Fibroblast of lung (primary cell): ENCODE measurements around the gene ARRB2. TPM values are rescaled to one million over a fixed set of nuclear protein-coding genes. Genes with fewer than 3 reads are reported as not detected.
"Not testable (repeated sequence)": the region's sequence is repeated elsewhere in the genome, so short reads cannot be mapped to it uniquely, and the experiment has no call there.

Experiments
- DNase-seq, 2 donors: peaks; one replicate each; pipeline versions ENCODE4 v3.0.0 to v3.0.0-alpha.2; 2010; ENCODE audit warnings: low read depth in 2 of 2
- H2AFZ ChIP-seq: 2 replicates; pipeline ENCODE4 v1.5.1; 2012; ENCODE audit warnings: low read length, control low read depth, inconsistent platforms
- H3K27ac ChIP-seq: 2 replicates; pipeline ENCODE4 v1.5.1; 2011; ENCODE audit warnings: low read length, control low read depth; ENCODE audit not compliant: insufficient read depth
- H3K27me3 ChIP-seq: 2 replicates; pipeline ENCODE4 v1.5.1; 2011; ENCODE audit warnings: mild to moderate bottlenecking, low read length; ENCODE audit not compliant: control insufficient read depth, insufficient read depth
- H3K36me3 ChIP-seq: 2 replicates; pipeline ENCODE4 v1.5.1; 2011; ENCODE audit warnings: low read length; ENCODE audit not compliant: control insufficient read depth, insufficient read depth
- H3K4me1 ChIP-seq: 2 replicates; pipeline ENCODE4 v1.5.1; 2011; ENCODE audit warnings: low read length; ENCODE audit not compliant: control insufficient read depth, insufficient read depth; ENCODE audit errors: extremely low read depth
- H3K4me2 ChIP-seq: 2 replicates; pipeline ENCODE4 v1.5.1; 2011; ENCODE audit warnings: low read length, control low read depth; ENCODE audit not compliant: insufficient read depth; ENCODE audit errors: extremely low read depth
- H3K4me3 ChIP-seq, 4 experiments: fragments of 200-600 bp in 1 of 4; sonication (generic) in 1 of 4; replicated peaks in 1 of 4; 2 replicates each; pipeline ENCODE4 v1.5.1; 2011 to 2016; ENCODE audit warnings: low read length in 4 of 4, low read depth in 3 of 4, mild to moderate bottlenecking in 3 of 4, control low read depth in 2 of 4, inconsistent platforms in 1 of 4, mixed read lengths in 1 of 4; ENCODE audit not compliant: insufficient read depth in 1 of 4; ENCODE audit errors: control extremely low read depth in 1 of 4
- H3K79me2 ChIP-seq: 2 replicates; pipeline ENCODE4 v1.5.1; 2012; ENCODE audit warnings: mild to moderate bottlenecking, low read length, inconsistent platforms; ENCODE audit not compliant: control insufficient read depth, insufficient read depth
- H3K9ac ChIP-seq: 2 replicates; pipeline ENCODE4 v1.5.1; 2011; ENCODE audit warnings: mild to moderate bottlenecking, low read length, control low read depth; ENCODE audit not compliant: insufficient read depth
- H3K9me3 ChIP-seq: 2 replicates; pipeline ENCODE4 v1.5.1; 2012; ENCODE audit warnings: low read depth, low read length; ENCODE audit not compliant: control insufficient read depth, insufficient read depth
- H4K20me1 ChIP-seq: 2 replicates; pipeline ENCODE4 v1.5.1; 2011; ENCODE audit warnings: low read length; ENCODE audit not compliant: control insufficient read depth, insufficient read depth; ENCODE audit errors: extremely low read depth
- CTCF ChIP-seq, 2 donors: IDR thresholded peaks in 1 of 2; conservative IDR thresholded peaks in 1 of 2; 1 replicate in 1 of 2; 2 replicates in 1 of 2; pipeline ENCODE4 v1.5.1; 2011 to 2012; ENCODE audit warnings: low read length in 2 of 2, control low read depth in 1 of 2, inconsistent platforms in 1 of 2, low read depth in 1 of 2, mild to moderate bottlenecking in 1 of 2
- EZH2 ChIP-seq: IDR thresholded peaks from 2 replicates; pipeline ENCODE4 v1.5.1; 2012; ENCODE audit warnings: low read length, control low read depth, mild to moderate bottlenecking; ENCODE audit errors: missing control alignments
- polyA plus RNA-seq, 2 donors: library from polyadenylated mRNA; depleted of rRNA in 1 of 2; stranded (reverse) in 1 of 2; unstranded in 1 of 2; fragments of >200 nt; gene quantifications; 2 replicates each; pipeline ENCODE4 v1.2.1, GENCODE V29; 2011 to 2012; ENCODE audit warnings: missing spikeins in 1 of 2
- total RNA-seq: library from RNA; depleted of rRNA; stranded (reverse); fragments of >200 nt; gene quantifications from 2 replicates; pipeline ENCODE4 v1.2.1, GENCODE V29; 2014

ARRB2 gene
- total and polyA plus RNA-seq, 2 donors (not counting 1 experiment from before 2014, with no cell fraction given), result 2.8 to 4.6 TPM

- H3K79me2 ChIP-seq, result peaks cover 12% of the 10 kb centered on the region
- H2AFZ ChIP-seq, result peak overlapping the region; percentile 60
- no peak for DNase-seq
- H3K9ac ChIP-seq, result peak overlapping the region; percentile 87
- H3K4me3 ChIP-seq, result peak overlapping the region; percentile 85 to 98 (median 90)
- H3K4me1 ChIP-seq, result peaks cover 6% of the 10 kb centered on the region
- no peaks in the 10 kb centered on the region for H3K9me3 ChIP-seq
- no peaks in the 10 kb centered on the region for H3K27me3 ChIP-seq
- H4K20me1 ChIP-seq, result no peaks in the 10 kb centered on the region
- peak overlapping the region; percentile 57 for H3K4me2 ChIP-seq
- H3K36me3 ChIP-seq, result no peaks in the 10 kb centered on the region
- H3K27ac ChIP-seq, result peak overlapping the region; percentile 80
- TF ChIP-seq CTCF (conservative IDR thresholded peaks at IDR 0.05 in 1 of 2, IDR thresholded peaks at IDR 0.05 in 1 of 2; ENCODE audit: low read depth in 1 of 2, low read length in 2 of 2) (no peak), EZH2 (no peak)
These were observed 7.1 kb upstream of the ARRB2 start for GRCh38 chr17:4703330-4703691.

GRCh38 chr17:4704574-4704907 lies 5.9 kb upstream of the ARRB2 start:
- not testable (repeated sequence) for H3K9ac ChIP-seq, DNase-seq, H3K27me3 ChIP-seq, H2AFZ ChIP-seq, H3K4me1 ChIP-seq, H3K4me2 ChIP-seq, H3K9me3 ChIP-seq, H4K20me1 ChIP-seq, H3K36me3 ChIP-seq
- Histone ChIP-seq H3K4me3 (peak overlapping the region; percentile 85 to 98 (median 90)), H3K27ac (peak overlapping the region; percentile 80), H3K79me2 (peaks cover 12% of the 10 kb centered on the region)

GRCh38 chr17:4704991-4705390 lies 5.4 kb upstream of the ARRB2 start:
- peak overlapping the region in 1 of 4 experiments; percentile 98 for H3K4me3 ChIP-seq
- no peak overlapping the region for H3K4me2 ChIP-seq
- H3K9ac ChIP-seq, result no peak overlapping the region

More at GRCh38 chr17:4704991-4705390, 5.4 kb upstream of the ARRB2 start:
- Histone ChIP-seq H3K79me2 (peaks cover 12% of the 10 kb centered on the region), H3K27me3 (no peaks in the 10 kb centered on the region), H3K4me1 (peaks cover 6% of the 10 kb centered on the region), H3K27ac (no peak overlapping the region), H2AFZ (no peak overlapping the region), H4K20me1 (no peaks in the 10 kb centered on the region), H3K36me3 (no peaks in the 10 kb centered on the region), H3K9me3 (no peaks in the 10 kb centered on the region)
- TF ChIP-seq CTCF (conservative IDR thresholded peaks at IDR 0.05 in 1 of 2, IDR thresholded peaks at IDR 0.05 in 1 of 2; ENCODE audit: low read depth in 1 of 2, low read length in 2 of 2), result no peak
- TF ChIP-seq EZH2, result no peak
- DNase-seq, result no peak
